HEK293T (cell line): ENCODE results near the gene RPS3A.

Experiments used
- ARNT ChIP-seq: fragments of 450-650 bp; IDR thresholded peaks from 2 replicates; pipeline ENCODE4 v1.6.1; 2017; ENCODE audit warnings: mild to moderate bottlenecking
- FOXK2 ChIP-seq: fragments of 450-650 bp; IDR thresholded peaks from 2 replicates; pipeline ENCODE4 v1.6.1; 2016; ENCODE audit warnings: mild to moderate bottlenecking
- L3MBTL2 ChIP-seq: fragments of 450-650 bp; conservative IDR thresholded peaks from 2 replicates; pipeline ENCODE4 v1.6.1; 2016; ENCODE audit warnings: mild to moderate bottlenecking
- SP1 ChIP-seq: fragments of 450-650 bp; IDR thresholded peaks from 2 replicates; pipeline ENCODE4 v1.6.1; 2017
- SUZ12 ChIP-seq: fragments of 450-650 bp; IDR thresholded peaks from 2 replicates; pipeline ENCODE4 v1.6.1; 2016; ENCODE audit warnings: mild to moderate bottlenecking
- TARDBP ChIP-seq: fragments of 450-650 bp; IDR thresholded peaks from 2 replicates; pipeline ENCODE4 v1.6.1; 2016

DNA sequence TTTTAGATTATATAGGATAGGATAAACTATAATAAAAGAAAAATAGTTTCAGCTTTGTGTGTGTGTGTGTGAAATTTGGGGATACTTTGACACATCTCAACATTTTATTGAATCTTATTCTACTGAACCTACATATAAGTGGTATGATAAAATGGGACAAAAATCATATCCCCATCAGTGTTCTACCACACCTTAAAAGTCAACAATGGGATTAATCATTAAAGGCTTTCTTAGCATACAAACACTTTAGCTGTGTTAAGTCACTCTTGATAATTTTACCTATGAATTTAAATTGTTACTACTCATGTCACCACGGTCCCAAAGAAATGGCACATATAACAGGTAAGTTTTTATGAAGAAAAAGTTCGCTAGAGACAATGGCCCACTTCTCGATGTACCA lies 46.6 kb upstream of the RPS3A start:
- TF ChIP-seq L3MBTL2 (no peak), TARDBP (no peak), SP1 (no peak), FOXK2 (no peak), SUZ12 (no peak), ARNT (no peak)
